HG02943 (cell line): ENCODE results near the gene TEX22.

Source experiments
- ATAC-seq: cut with Tn5 transposase; IDR thresholded peaks from one replicate; pipeline ENCODE4 v1.9.1; 2021; ENCODE audit warnings: mild to moderate bottlenecking, low read depth, moderate library complexity; ENCODE audit not compliant: unreplicated experiment

Gene TEX22

DNA sequence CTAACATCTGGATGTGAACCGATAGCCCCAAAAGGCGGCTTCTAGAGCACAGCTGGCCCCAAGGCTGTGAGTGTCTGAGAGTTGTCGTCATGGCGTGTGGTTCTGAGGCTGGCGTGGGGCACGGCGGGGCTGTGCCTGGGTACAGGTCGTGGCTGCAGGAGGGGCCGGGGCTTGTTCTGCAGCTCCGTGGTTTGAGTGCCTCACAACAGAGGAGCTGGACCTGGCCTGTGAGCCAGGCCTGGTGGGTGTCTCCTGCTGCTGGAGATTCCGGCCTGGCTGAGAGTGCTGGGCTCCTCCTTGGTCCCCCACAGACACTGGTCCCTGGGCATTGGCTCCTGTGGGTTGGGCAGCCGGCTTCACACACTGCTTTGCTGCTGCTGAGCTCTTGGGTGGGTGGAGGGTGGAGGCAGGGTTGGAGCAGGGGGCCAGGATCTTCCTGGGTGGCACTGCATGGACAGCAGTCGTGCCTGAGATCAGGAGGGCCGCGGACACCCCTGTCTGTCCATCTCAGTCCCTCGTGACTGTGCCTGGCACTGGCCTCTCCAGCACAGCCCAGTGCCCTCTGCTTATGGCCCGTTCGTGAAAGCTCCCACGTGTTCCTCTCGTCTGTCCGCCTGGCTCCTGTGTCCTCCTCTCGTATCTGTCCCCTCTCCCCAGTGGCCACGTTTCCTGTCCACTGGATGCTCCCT lies 31.8 kb upstream of the TEX22 start:
- no peak for ATAC-seq

- ATAC-seq: no peak
Measured at GRCh38 chr14:105367116-105368031, 31.0 kb upstream of the TEX22 start.

- ATAC-seq: no peak
Measured at GRCh38 chr14:105368032-105368417, 30.3 kb upstream of the TEX22 start.

- no peak for ATAC-seq
Measured at GRCh38 chr14:105368426-105368825, 29.9 kb upstream of the TEX22 start.

- ATAC-seq: no peak
Measured at GRCh38 chr14:105368910-105369652, 29.3 kb upstream of the TEX22 start.

- no peak for ATAC-seq
Measured at GRCh38 chr14:105369653-105370040, 28.7 kb upstream of the TEX22 start.

- no peak for ATAC-seq
Measured at GRCh38 chr14:105374389-105374788, 23.9 kb upstream of the TEX22 start.

DNA sequence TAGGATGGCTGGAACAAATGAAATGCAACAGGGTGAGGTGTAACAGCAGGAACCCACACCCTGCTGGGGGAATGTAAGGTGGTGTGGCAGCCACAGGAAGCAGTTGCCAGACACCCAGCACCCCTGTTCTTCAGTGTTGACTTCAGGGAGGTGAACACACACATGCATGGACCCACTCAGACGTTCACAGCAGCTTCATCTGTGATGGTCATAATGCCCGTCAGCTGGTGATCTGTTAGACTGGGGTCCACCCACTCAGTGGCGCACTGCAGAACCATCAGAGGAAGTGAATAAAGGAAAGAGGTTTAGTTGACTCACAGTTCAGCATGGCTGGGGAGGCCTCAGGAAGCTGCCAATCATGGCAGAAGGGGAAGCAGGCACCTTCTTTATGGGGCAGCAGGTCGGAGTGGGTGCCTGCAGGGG lies 22.7 kb upstream of the TEX22 start:
- ATAC-seq: no peak

DNA sequence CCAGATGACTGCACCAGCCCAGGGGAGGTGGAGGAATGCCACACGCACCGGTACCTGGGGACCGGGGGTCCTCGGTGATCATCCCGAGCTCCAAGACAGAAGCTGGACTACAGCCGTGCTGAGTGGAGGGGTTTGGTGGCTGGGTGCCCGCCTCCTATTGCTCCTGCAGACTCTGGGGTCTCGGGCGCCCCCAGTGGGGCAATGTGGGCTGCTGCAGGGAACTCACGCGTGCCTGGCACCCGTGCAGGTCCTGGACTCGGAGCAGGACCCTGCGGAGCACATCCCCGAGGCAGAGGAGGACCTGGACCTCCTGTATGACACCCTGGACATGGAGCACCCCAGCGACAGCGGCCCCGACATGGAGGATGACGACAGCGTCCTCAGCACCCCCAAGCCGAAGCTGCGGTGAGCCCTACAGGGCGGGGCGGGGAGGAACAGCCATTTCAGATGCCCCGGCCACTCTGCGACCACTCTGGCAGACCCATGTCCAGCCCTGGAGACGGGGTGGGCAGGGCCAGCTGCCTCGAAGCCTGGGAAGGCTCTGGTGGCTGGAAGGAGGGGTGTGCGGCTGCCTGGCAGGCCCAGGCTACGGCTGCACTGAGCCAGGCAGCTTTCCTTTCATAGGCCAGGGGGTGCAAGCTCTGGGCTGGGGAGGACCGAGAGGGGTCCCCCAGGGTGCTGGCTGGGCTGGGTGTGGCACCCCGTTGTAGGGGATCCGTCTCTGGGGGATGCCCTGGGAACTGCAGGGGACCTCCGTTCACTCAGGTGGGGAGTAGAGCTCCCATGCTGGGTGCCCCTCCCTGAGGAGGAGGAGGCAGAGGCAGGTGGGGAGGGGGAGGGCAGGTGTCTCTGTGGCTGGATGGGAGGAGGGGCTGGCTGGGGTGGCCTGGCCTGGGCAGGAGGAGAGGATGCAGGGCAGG lies 21.6 kb upstream of the TEX22 start:
- no peak for ATAC-seq

- ATAC-seq: no peak
Measured at GRCh38 chr14:105377555-105378182, 20.7 kb upstream of the TEX22 start.

DNA sequence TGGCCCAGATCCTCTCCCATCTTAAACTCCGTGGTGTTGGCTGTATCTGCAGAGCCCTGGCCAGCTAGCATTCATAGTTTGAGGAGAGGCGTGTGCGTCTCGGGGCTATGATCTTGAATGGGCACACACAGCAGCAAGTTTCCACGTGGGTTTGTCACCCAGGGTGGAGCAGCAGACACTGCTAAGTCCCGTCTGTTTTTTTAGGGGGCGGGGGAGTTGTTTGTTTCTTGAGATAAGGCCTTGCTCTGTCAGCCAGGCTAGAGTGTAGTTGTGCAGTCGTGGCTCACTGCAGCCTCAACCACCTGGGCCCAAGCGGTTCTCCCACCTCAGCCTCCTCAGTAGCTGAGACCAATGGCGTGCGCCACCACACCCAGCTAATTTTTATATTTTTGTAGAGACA lies 20.1 kb upstream of the TEX22 start:
- ATAC-seq: no peak

DNA sequence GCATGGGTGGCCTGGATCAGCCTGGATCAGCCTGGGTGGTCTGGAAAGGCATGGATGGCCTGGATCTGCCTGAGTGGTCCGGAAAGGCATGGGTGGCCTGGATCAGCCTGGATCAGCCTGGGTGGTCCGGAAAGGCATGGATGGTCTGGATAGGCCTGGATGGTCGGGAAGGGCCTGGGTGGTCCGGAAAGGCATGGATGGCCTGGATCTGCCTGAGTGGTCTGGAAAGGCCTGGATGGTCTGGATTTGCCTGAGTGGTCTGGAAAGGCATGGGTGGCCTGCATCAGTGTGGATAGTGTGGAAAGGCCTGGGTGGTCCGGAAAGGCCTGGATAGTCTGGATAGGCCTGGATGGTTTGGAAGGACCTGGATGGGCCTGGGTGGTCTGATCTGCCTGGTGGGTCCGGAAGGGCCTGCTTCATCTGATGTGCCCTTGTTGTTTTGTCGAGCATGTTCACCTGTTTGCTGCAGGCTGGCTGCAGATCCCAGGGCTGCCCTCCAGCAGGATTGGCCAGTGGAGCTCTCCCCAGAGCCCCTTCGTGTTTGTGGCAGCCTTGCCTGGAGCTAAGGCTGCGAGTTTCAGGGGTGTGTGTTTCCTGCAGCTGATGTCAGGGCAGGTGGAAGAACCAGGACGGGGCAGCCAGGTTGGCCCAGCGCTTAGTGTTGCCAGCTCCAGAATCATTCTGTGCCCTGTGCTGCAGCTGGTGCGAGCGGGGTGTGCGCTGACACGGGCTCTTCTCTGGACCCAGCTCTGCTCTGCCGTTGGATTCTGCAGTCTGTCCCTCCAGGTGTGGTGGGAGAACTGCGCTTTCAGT lies 19.3 kb upstream of the TEX22 start:
- no peak for ATAC-seq

GRCh38 chr14:105379946-105380345 lies 18.4 kb upstream of the TEX22 start:
- no peak for ATAC-seq

DNA sequence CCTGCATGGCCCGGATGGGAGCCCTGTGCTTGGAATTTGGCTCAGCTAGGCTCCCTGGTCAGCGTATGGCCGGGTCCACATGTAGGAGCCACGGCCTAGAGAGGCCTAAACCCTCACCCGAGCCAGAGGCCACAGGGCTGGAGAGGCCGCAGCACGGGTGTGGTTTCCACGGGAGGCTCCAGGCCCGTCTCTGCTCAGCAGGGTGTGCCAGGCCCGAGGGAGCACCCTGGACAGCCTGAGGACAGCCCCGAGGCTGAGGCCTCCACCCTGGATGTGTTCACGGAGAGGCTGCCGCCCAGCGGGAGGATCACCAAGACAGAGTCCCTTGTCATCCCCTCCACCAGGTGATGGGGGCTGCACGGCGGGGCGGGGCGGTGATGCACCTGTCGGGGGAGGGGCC lies 17.6 kb upstream of the TEX22 start:
- no peak for ATAC-seq

- no peak for ATAC-seq
Measured at GRCh38 chr14:105381446-105382342, 16.6 kb upstream of the TEX22 start.

GRCh38 chr14:105382343-105383082 lies 15.8 kb upstream of the TEX22 start:
- ATAC-seq: no peak

DNA sequence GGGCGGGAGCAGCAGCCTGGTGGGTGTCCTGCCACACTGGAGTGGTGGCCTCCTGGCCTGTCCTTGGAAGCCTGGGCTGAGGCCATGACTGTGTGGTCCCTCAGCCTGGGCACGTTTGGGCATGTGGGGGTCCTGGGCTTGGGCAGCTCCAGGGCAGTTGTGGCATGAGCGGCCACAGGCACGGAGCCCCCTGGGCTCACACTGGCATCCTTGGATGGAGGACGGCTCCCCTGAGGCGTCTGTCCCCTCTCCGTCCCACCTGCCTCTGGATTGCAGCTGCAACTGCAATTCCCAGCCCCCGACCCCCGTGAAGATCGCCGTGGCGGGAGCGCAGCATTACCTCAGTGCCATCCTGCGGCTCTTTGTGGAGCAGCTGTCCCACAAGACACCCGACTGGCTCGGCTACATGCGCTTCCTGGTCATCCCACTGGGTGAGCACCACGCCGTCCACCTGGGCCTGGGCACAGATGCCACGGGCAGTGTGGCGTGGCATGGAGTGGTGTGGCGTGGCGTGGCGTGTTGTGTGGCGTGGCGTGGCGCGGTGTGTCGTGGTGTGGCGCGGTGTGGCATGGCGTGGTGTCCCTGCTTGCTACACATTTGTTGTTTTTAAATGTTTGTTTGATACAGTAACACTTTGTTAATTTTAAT lies 15.1 kb upstream of the TEX22 start:
- no peak for ATAC-seq
